Hematopoietic multipotent progenitor cell (in vitro differentiated cells): ENCODE measurements around the gene ZNF654. TPM values are rescaled to one million over a fixed set of nuclear protein-coding genes. Genes with fewer than 3 reads are reported as not detected.
A peak's percentile ranks its signal among the peaks of the same experiment; 100 is the strongest.
"Not testable (repeated sequence)": the region's sequence is repeated elsewhere in the genome, so short reads cannot be mapped to it uniquely, and the experiment has no call there.

Source experiments
- DNase-seq, 3 donors: peaks; one replicate each; pipeline ENCODE4 v3.0.0-alpha.2; 2011 to 2015; ENCODE audit warnings: low read depth in 2 of 3, low spot score in 2 of 3
- total RNA-seq: library from RNA; depleted of rRNA; stranded (reverse); fragments of >200 nt; gene quantifications from one replicate; pipeline ENCODE4 v1.2.3, GENCODE V29; 2012

Gene ZNF654
- 12.7 TPM for total RNA-seq

DNA sequence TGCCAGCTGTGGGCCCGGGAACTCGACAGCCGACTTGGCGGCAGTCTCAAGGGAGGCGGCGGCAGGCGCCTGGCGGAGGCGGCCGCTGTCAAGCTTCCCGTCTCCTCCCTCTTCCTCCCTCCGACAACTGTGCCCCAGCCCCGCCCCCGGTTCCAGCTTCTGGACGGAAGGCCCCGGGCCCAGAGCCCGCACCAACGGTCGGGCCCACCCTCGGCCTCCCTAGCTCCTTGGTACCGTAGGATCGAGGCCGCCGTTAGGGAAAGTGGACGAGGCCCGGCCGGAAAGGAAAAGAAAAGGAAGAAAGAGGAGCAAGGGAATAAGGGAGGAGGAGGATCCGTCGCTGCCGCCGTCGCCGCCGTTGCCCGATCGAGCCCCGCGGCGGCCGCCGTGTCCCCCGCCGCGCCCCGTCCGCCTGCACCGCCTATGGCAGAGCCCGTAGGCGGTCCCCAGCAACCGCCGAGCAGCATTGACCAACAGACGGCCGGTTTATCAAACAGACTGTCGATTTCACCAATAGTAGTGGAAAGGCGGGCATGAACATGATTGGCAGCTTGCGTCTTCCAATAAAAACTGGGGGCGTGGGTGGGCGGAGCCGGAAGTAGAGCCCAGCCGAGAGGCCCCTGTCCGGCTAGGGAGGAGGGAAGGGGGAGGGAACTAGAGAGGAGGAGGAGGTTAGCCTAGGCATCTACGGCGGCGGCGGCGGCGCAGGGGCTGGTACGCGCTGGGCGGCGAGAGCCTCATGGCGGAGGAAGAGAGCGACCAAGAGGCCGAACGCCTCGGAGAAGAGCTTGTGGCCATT, at the start of gene ZNF654, which contains the start of gene CGGBP1:
Gene ZNF654, plus strand, starts transcription at position 675 of the 799 bp plus-strand sequence. Its CDS starts 65 bp downstream, at position 740.
Gene CGGBP1, minus strand, starts transcription at position 425 of the 799 bp plus-strand sequence. CDS start 3,029 bp downstream, outside the sequence.
- peak; percentile 95 to 100 (median 99) for DNase-seq

DNA sequence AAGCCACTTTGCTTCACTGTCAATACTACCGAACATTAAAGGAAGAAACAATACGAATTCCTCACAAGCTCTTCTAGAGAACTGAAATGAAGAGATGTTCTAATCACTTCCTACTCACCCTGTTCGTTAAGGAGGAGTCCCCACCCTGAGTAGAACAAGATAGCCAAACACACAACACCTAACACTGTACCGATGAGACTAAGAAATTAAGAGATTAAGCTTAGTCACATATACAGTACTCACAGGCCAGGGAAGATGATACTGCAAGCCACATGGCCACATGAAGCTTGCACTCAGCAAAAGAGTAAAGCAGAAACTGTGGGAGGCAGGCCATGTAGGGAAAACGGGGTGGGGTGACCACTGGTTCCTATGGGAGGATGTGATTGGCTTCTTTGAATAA, 48.2 kb upstream of the ZNF654 start:
- no peak for DNase-seq

- no peak for DNase-seq
These were observed 45.5 kb upstream of the ZNF654 start for GRCh38 chr3:88013592-88013991.

DNA sequence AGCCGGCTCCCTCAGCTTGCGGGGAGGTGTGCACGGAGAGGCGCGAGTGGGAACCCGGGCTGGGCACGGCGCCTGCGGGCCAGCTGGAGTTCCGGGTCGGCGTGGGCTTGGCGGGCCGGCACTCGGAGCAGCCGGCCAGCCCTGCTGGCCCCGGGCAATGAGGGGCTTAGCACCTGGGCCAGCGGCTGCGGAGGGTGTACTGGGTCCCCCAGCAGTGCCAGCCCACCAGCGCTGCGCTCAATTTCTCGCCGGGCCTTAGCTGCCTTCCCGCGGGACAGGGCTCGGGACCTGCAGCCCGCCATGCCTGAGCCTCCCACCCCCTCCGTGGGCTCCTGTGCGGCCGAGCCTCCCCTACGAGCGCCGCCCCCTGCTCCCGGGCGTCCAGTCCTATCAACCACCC, 43.4 kb upstream of the ZNF654 start:
- not testable (repeated sequence) for DNase-seq

GRCh38 chr3:88019024-88019423, 40.0 kb upstream of the ZNF654 start:
- DNase-seq: peak in 1 of 3 donors; percentile 55

GRCh38 chr3:88025001-88025552, 34.0 kb upstream of the ZNF654 start:
- no peak for DNase-seq

GRCh38 chr3:88028876-88029275, 30.2 kb upstream of the ZNF654 start:
- DNase-seq: no peak

- DNase-seq: no peak
These were observed 28.8 kb upstream of the ZNF654 start for GRCh38 chr3:88030210-88030609.

DNA sequence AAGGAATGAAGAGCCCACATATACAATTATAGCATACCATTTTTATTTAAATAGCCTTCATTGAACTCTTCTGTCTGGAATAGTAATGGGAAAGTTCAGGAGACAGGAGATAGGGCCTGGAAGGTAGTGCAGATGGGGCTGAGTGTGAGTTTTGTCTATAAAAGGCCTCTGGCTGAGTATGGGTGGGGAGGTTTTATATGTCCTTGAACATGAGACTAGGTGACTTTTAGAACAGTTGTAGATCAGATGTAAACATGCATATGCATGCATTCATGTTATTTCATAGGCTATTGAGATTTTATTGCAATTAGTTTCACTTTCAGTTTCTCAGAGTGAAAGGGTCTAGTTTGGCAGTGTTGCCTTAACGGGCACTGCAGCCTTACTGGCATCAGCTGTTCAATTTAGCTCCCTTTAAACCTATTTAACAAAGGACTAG, 27.4 kb upstream of the ZNF654 start:
- peak in 2 of 3 donors; percentile 61 to 74 for DNase-seq

- DNase-seq: no peak
These were observed 26.8 kb upstream of the ZNF654 start for GRCh38 chr3:88032245-88032644.

DNA sequence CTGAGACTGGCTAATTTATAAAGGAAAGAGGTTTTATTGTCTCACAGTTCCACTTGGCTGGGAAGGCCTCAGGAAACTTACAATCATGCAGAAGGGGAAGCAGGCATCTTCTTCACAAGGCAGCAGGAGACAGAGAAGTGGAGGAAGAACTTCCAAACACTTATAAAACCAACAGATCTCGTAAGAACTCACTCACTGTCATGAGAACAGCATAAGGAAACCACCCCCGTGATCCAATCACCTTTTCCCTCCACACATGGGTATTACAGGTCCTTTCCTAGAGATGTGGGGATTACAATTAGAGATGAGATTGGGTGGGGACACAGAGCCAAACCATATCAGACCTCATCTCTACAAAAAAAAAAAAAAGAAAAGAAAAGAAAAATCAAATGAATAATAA, 26.0 kb upstream of the ZNF654 start:
- no peak for DNase-seq

DNA sequence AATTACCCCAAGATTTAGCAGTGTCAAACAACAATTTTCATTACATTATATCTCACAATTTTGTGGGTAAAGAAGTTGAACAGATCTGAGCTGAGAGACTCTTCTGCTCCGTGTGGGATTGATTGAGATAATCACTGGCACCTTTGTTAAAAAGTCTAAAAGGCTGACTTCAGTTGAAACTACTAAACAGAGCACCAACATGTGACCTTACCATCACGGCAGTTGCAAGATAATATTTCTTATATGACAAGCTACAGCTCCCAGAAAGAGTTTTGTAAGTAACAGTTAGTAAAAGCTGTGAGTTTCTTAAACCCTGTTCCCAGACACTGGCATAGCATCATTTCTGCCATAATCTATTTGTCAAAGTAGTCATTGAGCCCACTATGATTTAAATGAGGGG, 25.2 kb upstream of the ZNF654 start:
- peak in 1 of 3 donors; percentile 38 for DNase-seq

- no peak for DNase-seq
These were observed 24.4 kb upstream of the ZNF654 start for GRCh38 chr3:88034491-88035275.

DNA sequence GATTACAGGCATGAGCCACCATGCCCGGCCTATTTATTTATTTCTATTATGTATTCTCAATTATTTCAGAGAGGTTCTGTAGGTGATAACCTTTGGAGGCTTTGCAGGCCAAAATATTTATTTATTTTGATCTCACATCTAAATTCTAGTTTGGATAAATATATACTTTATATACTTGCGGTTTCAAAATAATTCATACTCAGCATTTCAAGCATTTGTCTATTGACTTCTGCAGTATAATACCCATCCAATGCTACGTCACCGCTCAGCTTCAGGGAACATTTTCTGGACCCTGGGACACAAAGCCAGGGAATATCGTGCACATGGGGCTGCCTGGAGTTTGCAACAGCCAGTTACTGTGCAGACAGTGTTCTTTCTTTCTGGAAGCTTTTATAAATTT, 22.8 kb upstream of the ZNF654 start:
- no peak for DNase-seq

DNA sequence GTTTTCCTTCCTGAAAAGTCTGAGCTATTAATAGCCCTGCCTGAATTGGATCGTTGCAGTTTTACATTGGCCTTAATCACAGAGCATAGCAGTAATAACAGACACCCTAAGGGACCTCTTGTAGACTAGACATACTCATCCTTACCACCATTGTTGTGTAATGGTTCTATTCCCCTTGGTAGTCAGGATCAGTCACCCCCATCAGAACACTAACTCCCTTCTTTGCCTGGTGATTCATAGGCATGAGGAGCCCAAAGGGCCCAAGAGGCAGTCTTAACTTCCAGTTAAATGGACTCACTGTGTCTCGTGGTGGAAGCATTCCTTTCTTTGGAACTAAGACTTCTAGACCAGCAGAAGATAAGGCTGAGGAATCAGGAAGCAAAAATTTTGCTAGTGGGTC, 20.5 kb upstream of the ZNF654 start:
- no peak for DNase-seq

DNA sequence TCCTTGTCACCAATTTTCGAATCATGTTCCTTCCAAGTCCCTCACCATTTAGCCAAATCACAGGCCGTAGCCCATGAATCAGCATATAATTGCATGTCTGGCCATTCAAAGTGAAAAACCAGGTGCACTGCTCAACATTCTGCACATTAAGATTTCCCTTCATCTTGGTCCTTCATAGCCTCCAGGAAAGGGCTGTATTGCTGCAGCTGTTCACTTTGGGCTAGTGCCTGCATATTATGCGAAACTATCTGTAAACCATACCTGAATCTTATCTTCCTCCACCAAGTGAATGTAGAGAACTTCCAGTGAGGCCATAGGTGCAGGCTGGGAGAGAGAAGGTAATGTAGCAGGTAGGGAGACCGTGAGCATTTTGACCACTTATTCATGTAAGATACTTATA, 18.5 kb upstream of the ZNF654 start:
- DNase-seq: no peak

DNA sequence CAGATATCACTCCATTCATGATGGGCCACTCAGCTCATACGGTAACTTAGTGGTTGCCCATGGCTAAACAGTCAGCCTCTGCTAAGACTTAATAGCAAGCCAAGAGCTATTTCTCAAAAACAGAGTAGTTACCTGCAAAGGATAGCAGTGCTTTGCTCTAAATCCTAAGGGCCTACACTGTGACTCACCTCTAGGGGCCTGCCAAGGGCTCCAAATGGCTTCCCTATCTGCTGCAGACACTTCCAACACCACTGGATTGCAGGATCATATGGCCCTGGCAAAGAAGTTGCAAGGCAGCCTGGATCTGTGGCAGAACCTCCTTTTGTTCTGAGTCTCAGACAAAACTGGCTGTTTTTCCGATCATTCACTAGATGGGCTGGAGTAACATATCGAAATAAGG, 18.1 kb upstream of the ZNF654 start:
- DNase-seq: no peak

- peak in 1 of 3 donors; percentile 20 for DNase-seq
These were observed 14.6 kb upstream of the ZNF654 start for GRCh38 chr3:88044411-88044810.

DNA sequence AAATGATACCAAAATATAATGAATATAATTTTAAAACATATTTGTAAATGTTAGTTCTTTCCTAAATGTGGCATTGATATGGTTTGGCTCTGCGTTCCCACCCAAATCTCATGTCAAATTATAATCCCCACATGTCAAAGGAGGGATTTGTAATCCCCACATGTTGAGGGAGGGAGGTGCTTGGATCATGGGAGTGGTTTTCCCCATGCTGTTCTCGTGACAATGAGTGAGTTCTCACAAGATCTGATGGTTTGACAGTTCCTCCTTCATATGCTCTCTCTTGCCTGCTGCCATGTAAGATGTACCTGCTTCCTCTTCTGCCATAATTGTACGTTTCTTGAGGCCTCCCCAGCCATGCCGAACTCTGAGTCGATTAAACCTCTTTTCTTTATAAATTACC, 12.3 kb upstream of the ZNF654 start:
- no peak for DNase-seq

- no peak for DNase-seq
These were observed 1.3 kb upstream of the ZNF654 start for GRCh38 chr3:88057630-88058305.

DNA sequence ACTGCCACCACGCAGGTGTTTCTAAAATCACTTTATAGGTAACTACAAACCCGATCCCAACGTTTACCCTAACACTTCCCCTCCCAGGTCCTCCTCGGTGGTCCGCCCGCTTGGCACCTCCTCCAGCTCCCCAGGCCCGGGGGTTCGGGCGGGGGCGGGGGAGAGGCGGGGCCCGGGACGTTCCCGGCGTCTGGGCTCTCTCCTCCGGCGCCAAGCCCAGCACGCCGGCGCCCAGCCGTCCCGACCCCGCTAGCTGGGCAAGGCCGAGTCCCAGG, 812 bp upstream of the ZNF654 start:
- DNase-seq: no peak
